PC-9 (cell line): ENCODE results near the gene LIPG. TPM values are rescaled to one million over a fixed set of nuclear protein-coding genes. Genes with fewer than 3 reads are reported as not detected.
"Not testable (repeated sequence)": the region's sequence is repeated elsewhere in the genome, so short reads cannot be mapped to it uniquely, and the experiment has no call there.

Experiments used
- BruUV-seq: library from RNA; stranded (reverse); fragments of 400-500 nt; replicated peaks from 2 replicates; lab custom pipeline; 2021; lab: Mats Ljungman, UMichigan
- CTCF ChIA-PET: fragments of 300-600 bp; sonication (Branson Sonifier 250); formaldehyde crosslinking; loops from one replicate; lab custom pipeline; 2022; ENCODE audit warnings: antibody characterized with exemption; lab: Charles Lee
- POLR2A ChIA-PET: fragments of 300-600 bp; sonication (Branson Sonifier 250); formaldehyde crosslinking; loops from one replicate; lab custom pipeline; 2022; ENCODE audit warnings: antibody characterized with exemption; ENCODE audit not compliant: unreplicated experiment; lab: Charles Lee
- DNase-seq, 2 experiments: peaks; one replicate each; pipeline versions ENCODE4 v3.0.0 to v3.0.0-alpha.2; 2015 to 2022; ENCODE audit warnings: mixed read lengths in 1 of 2
- H2AFZ ChIP-seq: fragments of 200-600 bp; sonication (generic); 2 replicates; pipeline ENCODE4 v1.8.1; 2017; ENCODE audit warnings: antibody characterized with exemption
- H3F3A ChIP-seq: fragments of 200-600 bp; sonication (generic); 2 replicates; pipeline ENCODE4 v1.8.1; 2017; ENCODE audit warnings: antibody characterized with exemption, mild to moderate bottlenecking, low read depth; ENCODE audit not compliant: insufficient read depth
- H3K27ac ChIP-seq: fragments of 200-600 bp; sonication (generic); 2 replicates; pipeline ENCODE4 v1.6.1; 2016; ENCODE audit warnings: mixed run types
- H3K27me3 ChIP-seq: fragments of 200-600 bp; sonication (generic); 2 replicates; pipeline ENCODE4 v1.6.1; 2016; ENCODE audit warnings: low read depth, mixed run types; ENCODE audit not compliant: insufficient read depth
- H3K36me3 ChIP-seq: fragments of 200-600 bp; sonication (generic); 2 replicates; pipeline ENCODE4 v1.6.1; 2016; ENCODE audit warnings: low read depth, mixed run types
- H3K4me1 ChIP-seq: fragments of 200-600 bp; sonication (generic); replicated peaks from 2 replicates; pipeline ENCODE4 v1.6.1; 2016; ENCODE audit warnings: mixed run types; ENCODE audit not compliant: insufficient read depth
- H3K4me2 ChIP-seq: fragments of 200-600 bp; sonication (generic); 2 replicates; pipeline ENCODE4 v1.6.1; 2017; ENCODE audit warnings: mixed run types
- H3K4me3 ChIP-seq: fragments of 200-600 bp; sonication (generic); 2 replicates; pipeline ENCODE4 v1.6.1; 2016; ENCODE audit warnings: mixed run types
- H3K79me2 ChIP-seq: fragments of 200-600 bp; sonication (generic); 2 replicates; pipeline ENCODE4 v1.6.1; 2017; ENCODE audit warnings: low read depth, mixed run types
- H3K9me2 ChIP-seq: fragments of 200-600 bp; sonication (generic); 2 replicates; pipeline ENCODE4 v1.8.1; 2017; ENCODE audit warnings: mild to moderate bottlenecking; ENCODE audit not compliant: insufficient read depth
- H3K9me3 ChIP-seq: fragments of 200-600 bp; sonication (generic); 2 replicates; pipeline ENCODE4 v1.8.1; 2016; ENCODE audit warnings: low read depth; ENCODE audit not compliant: insufficient read depth
- H4K20me1 ChIP-seq: fragments of 200-600 bp; sonication (generic); 2 replicates; pipeline ENCODE4 v1.8.1; 2017; ENCODE audit not compliant: insufficient read depth
- CTCF ChIP-seq: fragments of 200-600 bp; sonication (generic); conservative IDR thresholded peaks from 2 replicates; pipeline ENCODE4 v1.6.1; 2017; ENCODE audit warnings: mixed run types, antibody characterized with exemption, mild to moderate bottlenecking, moderate library complexity
- EZH2 ChIP-seq: fragments of 200-600 bp; sonication (generic); IDR thresholded peaks from 2 replicates; pipeline ENCODE4 v1.8.0; 2017; ENCODE audit warnings: antibody characterized with exemption, low read depth
- intact Hi-C: fragments of 100-400 bp; cut with micrococcal nuclease; formaldehyde crosslinking; loops from one replicate; pipeline ENCODE4 v1.10.0; 2022; ENCODE audit not compliant: unreplicated experiment
- total RNA-seq: library from RNA; stranded (reverse); gene quantifications from 2 replicates; pipeline ENCODE4 v1.2.3, GENCODE V29; 2021

Gene LIPG
- total RNA-seq, 1 experiment from 2014 or later, result 30.9 TPM

DNA sequence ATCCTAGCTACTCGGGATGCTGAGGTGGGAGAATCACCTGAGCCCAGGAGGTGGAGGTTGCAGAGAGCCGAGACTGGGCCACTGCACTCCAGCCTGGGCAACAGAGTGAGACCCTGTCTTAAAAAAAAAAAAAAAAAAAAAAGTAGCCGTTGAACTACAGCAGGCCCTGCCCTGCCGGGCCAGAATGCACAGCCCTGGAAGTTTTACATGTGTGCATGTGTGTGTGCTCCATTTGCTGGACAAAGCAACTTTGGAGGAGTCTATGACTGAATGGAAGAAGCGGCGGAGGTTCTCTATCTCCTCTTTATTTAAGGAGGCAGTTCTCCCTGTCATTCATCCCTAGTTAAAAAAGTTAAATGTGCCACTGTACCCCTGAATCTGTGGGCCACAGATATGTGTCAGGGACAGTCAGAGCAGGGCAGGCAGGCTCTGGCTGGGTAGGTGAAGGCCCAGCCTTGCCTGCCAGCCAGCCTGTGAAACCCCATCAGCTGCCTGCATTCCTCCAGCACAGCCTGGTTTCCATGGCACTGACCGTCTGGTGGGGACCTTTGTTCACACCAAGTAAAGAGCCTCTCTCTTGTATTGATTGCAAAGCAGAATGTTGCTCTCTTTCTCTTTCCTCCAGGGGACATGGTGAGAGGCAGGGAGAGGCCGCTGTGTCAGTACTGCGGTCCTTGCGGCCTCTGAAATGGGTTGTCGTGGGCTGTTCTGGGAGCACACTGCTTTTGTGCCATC is 10.9 kb downstream of the LIPG start:
- BruUV-seq, result no TSS peak
- no peak overlapping the region for H3K27ac ChIP-seq
- no peaks in the 10 kb centered on the region for H3K27me3 ChIP-seq
- no peaks in the 10 kb centered on the region for H3K79me2 ChIP-seq
- no peak overlapping the region for H3K4me3 ChIP-seq
- no peaks in the 10 kb centered on the region for H4K20me1 ChIP-seq
- intact Hi-C loops, result no loop called here
- ChIA-PET CTCF (no interaction called here), POLR2A (no interaction called here)
- TF ChIP-seq CTCF, result no peak
- no peak overlapping the region for H3K4me2 ChIP-seq
- H2AFZ ChIP-seq, result no peak overlapping the region
- peaks cover 33% of the 10 kb centered on the region for H3K36me3 ChIP-seq
- no peaks in the 10 kb centered on the region for H3K9me2 ChIP-seq
- no peak for DNase-seq
- H3F3A ChIP-seq, result peaks cover 3% of the 10 kb centered on the region; the same call in 1 of the 2 replicates
- H3K9me3 ChIP-seq, result no peaks in the 10 kb centered on the region
- H3K4me1 ChIP-seq, result no peaks in the 10 kb centered on the region

GRCh38 chr18:49573835-49574234 is 12.0 kb downstream of the LIPG start:
- CTCF ChIA-PET, result no interaction called here
- no peaks in the 10 kb centered on the region for H4K20me1 ChIP-seq
- no peak overlapping the region for H3K27ac ChIP-seq
- no peaks in the 10 kb centered on the region for H3K9me2 ChIP-seq
- no peak overlapping the region for H2AFZ ChIP-seq
- DNase-seq, result no peak
- H3K4me1 ChIP-seq, result no peaks in the 10 kb centered on the region
- H3K4me3 ChIP-seq, result no peak overlapping the region
- POLR2A ChIA-PET, result no interaction called here
- H3K27me3 ChIP-seq, result no peaks in the 10 kb centered on the region
- peaks cover 3% of the 10 kb centered on the region; the same call in 1 of the 2 replicates for H3F3A ChIP-seq
- intact Hi-C loops, result no loop called here
- H3K36me3 ChIP-seq, result peaks cover 26% of the 10 kb centered on the region
- BruUV-seq, result no TSS peak
- no peak overlapping the region for H3K4me2 ChIP-seq
- TF ChIP-seq CTCF, result no peak
- TF ChIP-seq EZH2, result no peak
- H3K9me3 ChIP-seq, result no peaks in the 10 kb centered on the region
- no peaks in the 10 kb centered on the region for H3K79me2 ChIP-seq

- CTCF ChIA-PET, result interaction anchor here (0.7 kb wide), 1 partner anchor 37 kb away, joined by 21 read pairs; no protein-coding TSS in a partner anchor
- POLR2A ChIA-PET, H2AFZ ChIP-seq, H3K4me3 ChIP-seq, H4K20me1 ChIP-seq, H3K9me3 ChIP-seq, H3K27me3 ChIP-seq, intact Hi-C loops, H3K4me1 ChIP-seq, H3K4me2 ChIP-seq, H3K79me2 ChIP-seq, H3K27ac ChIP-seq, BruUV-seq, DNase-seq, H3F3A ChIP-seq, H3K9me2 ChIP-seq, H3K36me3 ChIP-seq: not testable (repeated sequence)
Measured at GRCh38 chr18:49579041-49579440, 17.2 kb downstream of the LIPG start.

DNA sequence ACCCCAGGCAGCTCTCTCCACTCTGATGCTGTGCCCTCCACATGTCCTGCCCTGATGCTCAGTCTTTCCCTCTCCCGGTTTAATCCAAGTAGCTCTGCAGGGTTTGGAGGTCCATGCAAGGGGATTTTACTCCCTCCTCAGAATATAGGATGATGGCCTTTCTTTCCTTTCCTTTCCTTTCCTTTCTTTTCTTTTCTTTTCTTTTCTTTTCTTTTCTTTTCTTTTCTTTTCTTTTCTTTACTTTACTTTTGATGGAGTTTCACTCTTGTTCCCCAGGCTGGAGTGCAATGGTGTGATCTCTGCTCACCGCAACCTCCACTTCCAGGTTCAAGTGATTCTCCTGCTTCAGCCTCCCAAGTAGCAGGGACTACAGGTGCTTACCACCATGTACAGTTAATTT is 17.7 kb downstream of the LIPG start:
- CTCF ChIA-PET, result interaction anchor here (0.7 kb wide), 1 partner anchor 36 kb away, joined by 21 read pairs; no protein-coding TSS in a partner anchor
- H3K4me2 ChIP-seq, H3K9me3 ChIP-seq, H3K9me2 ChIP-seq, H3K27ac ChIP-seq, POLR2A ChIA-PET, DNase-seq, H3F3A ChIP-seq, intact Hi-C loops, H3K79me2 ChIP-seq, H3K4me3 ChIP-seq, H2AFZ ChIP-seq, H3K27me3 ChIP-seq, H4K20me1 ChIP-seq, BruUV-seq, H3K36me3 ChIP-seq, H3K4me1 ChIP-seq: not testable (repeated sequence)
